ENCODE measurements around the gene RNF10.
A peak's percentile ranks its signal among the peaks of the same experiment; 100 is the strongest.
"Not testable (repeated sequence)": the region's sequence is repeated elsewhere in the genome, so short reads cannot be mapped to it uniquely, and the experiment has no call there.

RNF10 gene

DNA sequence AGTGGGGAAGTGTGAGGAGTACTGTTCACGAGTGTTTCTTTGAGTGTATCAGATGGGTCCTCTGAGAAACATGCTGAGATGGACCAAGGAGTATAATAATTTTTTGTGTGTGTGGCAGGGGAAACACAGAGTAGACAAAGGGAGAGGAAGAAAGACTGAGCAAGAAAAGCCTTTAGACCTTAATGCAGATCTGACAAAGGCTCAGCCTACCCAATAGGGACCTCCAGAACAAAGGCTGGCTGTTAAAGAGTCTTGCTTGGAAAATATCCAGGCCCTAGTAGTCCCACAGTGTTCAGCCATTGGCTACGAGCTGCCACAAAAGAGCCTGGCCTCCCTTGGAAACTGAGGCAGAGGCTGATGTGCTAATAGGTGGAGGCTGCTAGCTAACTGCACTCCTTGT, 18.7 kb upstream of the RNF10 start:
- no peak overlapping the region for H3K4me2 ChIP-seq (ENCODE audit: low read depth, low read length, poor library complexity, severe bottlenecking)
- H3K36me3 ChIP-seq (ENCODE audit: insufficient read depth, low read length), result no peaks in the 10 kb centered on the region
- no peak overlapping the region for H2AFZ ChIP-seq (ENCODE audit: low read length)
- no peaks in the 10 kb centered on the region for H3F3A ChIP-seq (ENCODE audit: low read depth)
- H3K4me1 ChIP-seq (ENCODE audit: insufficient read depth, low read length, poor library complexity, severe bottlenecking), result no peaks in the 10 kb centered on the region
- H3K4me3 ChIP-seq (ENCODE audit: low read length, poor library complexity, severe bottlenecking), result no peak overlapping the region
- no peak for TF ChIP-seq EZH2phosphoT487 (IDR thresholded peaks at IDR 0.05; ENCODE audit: borderline replicate concordance)
- TF ChIP-seq, protein P1, sequence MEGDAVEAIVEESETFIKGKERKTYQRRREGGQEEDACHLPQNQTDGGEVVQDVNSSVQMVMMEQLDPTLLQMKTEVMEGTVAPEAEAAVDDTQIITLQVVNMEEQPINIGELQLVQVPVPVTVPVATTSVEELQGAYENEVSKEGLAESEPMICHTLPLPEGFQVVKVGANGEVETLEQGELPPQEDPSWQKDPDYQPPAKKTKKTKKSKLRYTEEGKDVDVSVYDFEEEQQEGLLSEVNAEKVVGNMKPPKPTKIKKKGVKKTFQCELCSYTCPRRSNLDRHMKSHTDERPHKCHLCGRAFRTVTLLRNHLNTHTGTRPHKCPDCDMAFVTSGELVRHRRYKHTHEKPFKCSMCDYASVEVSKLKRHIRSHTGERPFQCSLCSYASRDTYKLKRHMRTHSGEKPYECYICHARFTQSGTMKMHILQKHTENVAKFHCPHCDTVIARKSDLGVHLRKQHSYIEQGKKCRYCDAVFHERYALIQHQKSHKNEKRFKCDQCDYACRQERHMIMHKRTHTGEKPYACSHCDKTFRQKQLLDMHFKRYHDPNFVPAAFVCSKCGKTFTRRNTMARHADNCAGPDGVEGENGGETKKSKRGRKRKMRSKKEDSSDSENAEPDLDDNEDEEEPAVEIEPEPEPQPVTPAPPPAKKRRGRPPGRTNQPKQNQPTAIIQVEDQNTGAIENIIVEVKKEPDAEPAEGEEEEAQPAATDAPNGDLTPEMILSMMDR (conservative IDR thresholded peaks at IDR 0.05; ENCODE audit: low read length), result no peak
- no peak overlapping the region for H3K9ac ChIP-seq (ENCODE audit: low read depth, low read length, poor library complexity, severe bottlenecking)
- H3K9me2 ChIP-seq (replicated peaks; ENCODE audit: low read depth, low read length), result no peaks in the 10 kb centered on the region
- H3K27me3 ChIP-seq (ENCODE audit: insufficient read depth, low read length, poor library complexity, severe bottlenecking), result no peaks in the 10 kb centered on the region
- H3K79me2 ChIP-seq (ENCODE audit: insufficient read depth, low read length), result no peaks in the 10 kb centered on the region
- no peaks in the 10 kb centered on the region for H3K9me3 ChIP-seq (ENCODE audit: insufficient read depth, low read depth, low read length)
- H4K20me1 ChIP-seq (ENCODE audit: insufficient read depth, low read length, poor library complexity, severe bottlenecking), result no peaks in the 10 kb centered on the region

DNA sequence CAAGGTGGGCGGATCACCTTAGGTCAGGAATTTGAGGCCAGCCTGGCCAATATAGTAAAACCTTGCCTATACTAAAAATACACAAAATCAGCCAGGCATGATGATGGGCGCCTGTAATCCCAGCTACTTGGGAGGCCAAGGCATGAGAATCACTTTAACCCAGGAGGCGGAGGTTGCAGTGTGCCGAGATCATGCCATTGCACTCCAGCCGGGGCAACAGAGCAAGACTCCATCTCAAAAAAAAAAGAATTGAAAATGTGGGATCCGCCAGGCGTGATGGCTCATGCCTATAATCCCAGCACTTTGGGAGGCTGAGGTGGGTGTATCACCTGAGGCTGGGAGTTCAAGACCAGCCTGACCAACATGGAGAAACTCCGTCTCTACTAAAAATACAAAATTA, 14.8 kb upstream of the RNF10 start:
- H2AFZ ChIP-seq (ENCODE audit: low read length); H3K4me2 ChIP-seq (ENCODE audit: low read depth, low read length, poor library complexity, severe bottlenecking); H3K9ac ChIP-seq (ENCODE audit: low read depth, low read length, poor library complexity, severe bottlenecking); H3K4me3 ChIP-seq (ENCODE audit: low read length, poor library complexity, severe bottlenecking); H3K4me1 ChIP-seq (ENCODE audit: insufficient read depth, low read length, poor library complexity, severe bottlenecking); H3K79me2 ChIP-seq (ENCODE audit: insufficient read depth, low read length); H3F3A ChIP-seq (ENCODE audit: low read depth); H3K9me3 ChIP-seq (ENCODE audit: insufficient read depth, low read depth, low read length); H3K36me3 ChIP-seq (ENCODE audit: insufficient read depth, low read length); H3K27me3 ChIP-seq (ENCODE audit: insufficient read depth, low read length, poor library complexity, severe bottlenecking); H4K20me1 ChIP-seq (ENCODE audit: insufficient read depth, low read length, poor library complexity, severe bottlenecking); H3K9me2 ChIP-seq (replicated peaks; ENCODE audit: low read depth, low read length): not testable (repeated sequence)

DNA sequence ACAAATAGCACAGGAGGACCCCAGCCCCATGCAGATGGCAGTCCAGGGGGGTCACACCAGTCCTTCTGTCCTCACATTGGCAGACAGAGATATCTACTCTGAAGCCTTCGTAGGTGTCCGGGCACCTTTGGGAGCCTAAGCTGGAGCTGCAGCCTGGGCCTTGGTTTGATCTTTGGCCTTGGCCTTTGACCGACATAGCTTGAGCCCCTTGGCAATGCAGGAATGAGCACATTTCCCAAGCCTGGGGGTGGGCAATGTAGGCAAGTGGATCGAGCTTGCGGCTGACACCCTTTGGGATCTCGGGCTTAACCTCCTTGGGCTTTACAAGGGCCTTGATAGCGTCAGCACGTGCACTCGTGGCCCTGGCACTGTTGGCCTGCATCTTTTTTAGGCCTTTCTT, 11.6 kb upstream of the RNF10 start:
- Histone ChIP-seq H3K9ac (ENCODE audit: low read depth, low read length, poor library complexity, severe bottlenecking) (no peak overlapping the region), H3F3A (ENCODE audit: low read depth) (no peaks in the 10 kb centered on the region)
- no peak for TF ChIP-seq EZH2phosphoT487 (IDR thresholded peaks at IDR 0.05; ENCODE audit: borderline replicate concordance)
- TF ChIP-seq, protein P1 (conservative IDR thresholded peaks at IDR 0.05; ENCODE audit: low read length), result no peak

DNA sequence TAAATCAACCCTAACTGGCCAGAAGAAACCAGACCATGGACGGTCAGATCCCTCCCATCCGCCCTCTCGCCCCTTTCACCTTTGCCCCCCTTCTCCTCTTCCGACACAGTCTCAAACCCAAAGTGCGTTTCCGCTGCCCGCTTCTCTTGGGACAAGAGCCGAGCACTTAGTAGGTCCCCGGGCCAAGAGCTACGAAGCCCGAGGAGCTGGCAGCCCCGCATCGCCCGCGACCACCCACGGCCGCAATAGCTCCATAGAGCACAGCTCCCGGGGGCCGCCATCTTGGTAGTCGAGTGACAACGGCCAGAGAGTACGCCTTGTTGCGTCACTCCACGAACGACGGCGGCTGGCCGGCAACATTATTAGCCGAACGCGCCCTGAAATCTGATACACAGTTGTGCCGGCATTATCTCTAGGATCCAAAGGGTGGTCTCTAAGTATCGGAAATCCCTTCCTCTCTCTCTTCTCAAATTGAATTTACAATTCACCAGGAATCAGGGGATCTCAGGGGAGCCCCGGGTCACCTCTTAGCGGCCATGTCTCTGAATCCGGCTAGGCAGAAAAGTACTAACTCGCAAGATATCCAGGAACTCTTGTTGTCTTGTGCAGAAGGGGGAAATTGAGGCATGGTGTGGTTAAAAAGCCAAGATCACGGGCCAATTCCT, 5.2 kb upstream of the RNF10 start, which contains the start of gene COQ5:
Gene COQ5, minus strand, starts transcription at position 298 of the 665 bp plus-strand sequence. Its CDS starts 17 bp downstream, at position 281.
- TF ChIP-seq, protein P1 (conservative IDR thresholded peaks at IDR 0.05; ENCODE audit: low read length), result no peak
- TF ChIP-seq EZH2phosphoT487 (IDR thresholded peaks at IDR 0.05; ENCODE audit: borderline replicate concordance), result no peak
- H3K36me3 ChIP-seq (ENCODE audit: insufficient read depth, low read length), result no peaks in the 10 kb centered on the region
- peak within 1 kb of the TSS; percentile 99 for H2AFZ ChIP-seq (ENCODE audit: low read length)
- H3K9ac ChIP-seq (ENCODE audit: low read depth, low read length, poor library complexity, severe bottlenecking), result peak within 1 kb of the TSS; percentile 87
- no peaks in the 10 kb centered on the region for H3K9me3 ChIP-seq (ENCODE audit: insufficient read depth, low read depth, low read length)
- H3K4me3 ChIP-seq (ENCODE audit: low read length, poor library complexity, severe bottlenecking), result peak within 1 kb of the TSS; percentile 93
- 0 out of 2 replicates have a peak, but pooled peaks cover 8% of the 10 kb centered on the region for H3K79me2 ChIP-seq (ENCODE audit: insufficient read depth, low read length)
- H3K9me2 ChIP-seq (replicated peaks; ENCODE audit: low read depth, low read length), result no peaks in the 10 kb centered on the region
- no peaks in the 10 kb centered on the region for H3F3A ChIP-seq (ENCODE audit: low read depth)
- H3K27me3 ChIP-seq (ENCODE audit: insufficient read depth, low read length, poor library complexity, severe bottlenecking), result no peaks in the 10 kb centered on the region
- peak within 1 kb of the TSS; percentile 95 for H3K4me2 ChIP-seq (ENCODE audit: low read depth, low read length, poor library complexity, severe bottlenecking)
- H4K20me1 ChIP-seq (ENCODE audit: insufficient read depth, low read length, poor library complexity, severe bottlenecking), result no peaks in the 10 kb centered on the region
- H3K4me1 ChIP-seq (ENCODE audit: insufficient read depth, low read length, poor library complexity, severe bottlenecking), result peaks cover 12% of the 10 kb centered on the region

More for the DNA sequence above, 11.6 kb upstream of the RNF10 start:
- Histone ChIP-seq H3K9me2 (replicated peaks; ENCODE audit: low read depth, low read length) (no peaks in the 10 kb centered on the region), H3K27me3 (ENCODE audit: insufficient read depth, low read length, poor library complexity, severe bottlenecking) (no peaks in the 10 kb centered on the region), H3K36me3 (ENCODE audit: insufficient read depth, low read length) (no peaks in the 10 kb centered on the region), H3K4me1 (ENCODE audit: insufficient read depth, low read length, poor library complexity, severe bottlenecking) (no peaks in the 10 kb centered on the region), H4K20me1 (ENCODE audit: insufficient read depth, low read length, poor library complexity, severe bottlenecking) (no peaks in the 10 kb centered on the region), H3K4me2 (ENCODE audit: low read depth, low read length, poor library complexity, severe bottlenecking) (no peak overlapping the region), H3K9me3 (ENCODE audit: insufficient read depth, low read depth, low read length) (no peaks in the 10 kb centered on the region), H2AFZ (ENCODE audit: low read length) (no peak overlapping the region), H3K4me3 (ENCODE audit: low read length, poor library complexity, severe bottlenecking) (no peak overlapping the region), H3K79me2 (ENCODE audit: insufficient read depth, low read length) (no peaks in the 10 kb centered on the region)

Data from Loucy (cell line).